Esophagus squamous epithelium (tissue), 4 donors: ENCODE results near the gene AGBL1.

Experiments used
- POLR2A ChIP-seq, 4 donors: fragments of 450-650 bp; IDR thresholded peaks; one replicate each; pipeline ENCODE4 v1.6.1; 2017; ENCODE audit warnings: antibody characterized with exemption in 4 of 4, mild to moderate bottlenecking in 4 of 4, moderate library complexity in 3 of 4
- TF ChIP-seq, protein P1 (sequence below), 6 experiments: fragments of 450-650 bp in 4 of 6; fragments of 200-600 bp in 2 of 6; sonication (generic) in 2 of 6; IDR thresholded peaks; one replicate each; pipeline ENCODE4 v1.5.1; 2016 to 2019; ENCODE audit warnings: antibody characterized with exemption in 6 of 6, mild to moderate bottlenecking in 4 of 6, moderate library complexity in 4 of 6

DNA sequence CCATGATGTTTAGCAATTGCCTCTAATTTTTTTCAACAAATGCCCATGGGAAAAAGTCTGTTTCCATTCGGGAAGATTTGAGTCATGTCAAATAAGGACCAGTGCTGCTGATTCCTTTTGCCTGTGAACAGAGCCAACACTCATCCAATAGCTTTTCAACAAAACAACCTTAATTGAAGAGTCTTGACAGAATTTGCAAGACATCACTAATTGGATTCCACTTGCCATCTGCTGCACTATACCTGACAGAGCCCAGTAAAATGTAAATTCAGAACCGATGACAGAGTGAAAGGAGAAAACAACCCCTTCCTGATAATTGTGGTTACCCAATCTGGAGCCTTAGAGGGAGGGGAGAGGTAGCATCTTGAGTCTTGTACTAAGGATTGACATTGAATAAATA is 426.7 kb downstream of the AGBL1 start:
- TF ChIP-seq, protein P1, sequence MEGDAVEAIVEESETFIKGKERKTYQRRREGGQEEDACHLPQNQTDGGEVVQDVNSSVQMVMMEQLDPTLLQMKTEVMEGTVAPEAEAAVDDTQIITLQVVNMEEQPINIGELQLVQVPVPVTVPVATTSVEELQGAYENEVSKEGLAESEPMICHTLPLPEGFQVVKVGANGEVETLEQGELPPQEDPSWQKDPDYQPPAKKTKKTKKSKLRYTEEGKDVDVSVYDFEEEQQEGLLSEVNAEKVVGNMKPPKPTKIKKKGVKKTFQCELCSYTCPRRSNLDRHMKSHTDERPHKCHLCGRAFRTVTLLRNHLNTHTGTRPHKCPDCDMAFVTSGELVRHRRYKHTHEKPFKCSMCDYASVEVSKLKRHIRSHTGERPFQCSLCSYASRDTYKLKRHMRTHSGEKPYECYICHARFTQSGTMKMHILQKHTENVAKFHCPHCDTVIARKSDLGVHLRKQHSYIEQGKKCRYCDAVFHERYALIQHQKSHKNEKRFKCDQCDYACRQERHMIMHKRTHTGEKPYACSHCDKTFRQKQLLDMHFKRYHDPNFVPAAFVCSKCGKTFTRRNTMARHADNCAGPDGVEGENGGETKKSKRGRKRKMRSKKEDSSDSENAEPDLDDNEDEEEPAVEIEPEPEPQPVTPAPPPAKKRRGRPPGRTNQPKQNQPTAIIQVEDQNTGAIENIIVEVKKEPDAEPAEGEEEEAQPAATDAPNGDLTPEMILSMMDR (IDR thresholded peaks at IDR 0.05): no peak
- TF ChIP-seq POLR2A (IDR thresholded peaks at IDR 0.05): no peak
